DOHH2 (cell line): Measurements from ENCODE around the gene C1orf53.

Experiments
- EZH2phosphoT487 ChIP-seq: fragments of 200-600 bp; sonication (generic); IDR thresholded peaks from 2 replicates; pipeline ENCODE4 v1.6.1; 2017; ENCODE audit warnings: borderline replicate concordance, mild to moderate bottlenecking, antibody characterized with exemption, low read length, moderate library complexity, mixed read lengths
- TF ChIP-seq, protein P1 (sequence below): fragments of 200-600 bp; sonication (generic); IDR thresholded peaks from one replicate; pipeline ENCODE4 v1.5.1; 2014; ENCODE audit warnings: antibody characterized with exemption, mild to moderate bottlenecking, low read depth, low read length; ENCODE audit not compliant: poor library complexity, severe bottlenecking

GRCh38 chr1:197951089-197951488 lies 48.7 kb downstream of the C1orf53 start:
- TF ChIP-seq, protein P1, sequence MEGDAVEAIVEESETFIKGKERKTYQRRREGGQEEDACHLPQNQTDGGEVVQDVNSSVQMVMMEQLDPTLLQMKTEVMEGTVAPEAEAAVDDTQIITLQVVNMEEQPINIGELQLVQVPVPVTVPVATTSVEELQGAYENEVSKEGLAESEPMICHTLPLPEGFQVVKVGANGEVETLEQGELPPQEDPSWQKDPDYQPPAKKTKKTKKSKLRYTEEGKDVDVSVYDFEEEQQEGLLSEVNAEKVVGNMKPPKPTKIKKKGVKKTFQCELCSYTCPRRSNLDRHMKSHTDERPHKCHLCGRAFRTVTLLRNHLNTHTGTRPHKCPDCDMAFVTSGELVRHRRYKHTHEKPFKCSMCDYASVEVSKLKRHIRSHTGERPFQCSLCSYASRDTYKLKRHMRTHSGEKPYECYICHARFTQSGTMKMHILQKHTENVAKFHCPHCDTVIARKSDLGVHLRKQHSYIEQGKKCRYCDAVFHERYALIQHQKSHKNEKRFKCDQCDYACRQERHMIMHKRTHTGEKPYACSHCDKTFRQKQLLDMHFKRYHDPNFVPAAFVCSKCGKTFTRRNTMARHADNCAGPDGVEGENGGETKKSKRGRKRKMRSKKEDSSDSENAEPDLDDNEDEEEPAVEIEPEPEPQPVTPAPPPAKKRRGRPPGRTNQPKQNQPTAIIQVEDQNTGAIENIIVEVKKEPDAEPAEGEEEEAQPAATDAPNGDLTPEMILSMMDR: no peak
- no peak for TF ChIP-seq EZH2phosphoT487
